ENCODE data around the gene FRS2.

The FRS2 gene

GRCh38 chr12:69470189-69471075 lies at the start of gene FRS2:
Gene FRS2 (plus strand): TSS chr12:69470388. CDS start chr12:69569031, 98,643 bp downstream.
- peak; percentile 44 for TF ChIP-seq CTCF (IDR thresholded peaks at IDR 0.05; ENCODE audit: control extremely low read depth, extremely low read depth, low read depth, missing control alignments)
- ChIA-PET CTCF (interaction anchor here (0.9 to 2.4 kb wide), 11 partner anchors 12 to 169 kb away, joined by 3 to 8 read pairs (median 4); no protein-coding TSS in a partner anchor), POLR2A (interaction anchor here (0.8 kb wide), 1 partner anchor 9 kb away, joined by 3 read pairs; no protein-coding TSS in a partner anchor)
- DNase-seq (ENCODE audit: extremely low spot score), result peak; percentile 94

GRCh38 chr12:69421548-69421947 lies 48.6 kb upstream of the FRS2 start:
- ChIA-PET CTCF (no interaction called here), POLR2A (no interaction called here)
- no peak for DNase-seq (ENCODE audit: extremely low spot score)
- no peak for TF ChIP-seq CTCF (IDR thresholded peaks at IDR 0.05; ENCODE audit: control extremely low read depth, extremely low read depth, low read depth, missing control alignments)

DNA sequence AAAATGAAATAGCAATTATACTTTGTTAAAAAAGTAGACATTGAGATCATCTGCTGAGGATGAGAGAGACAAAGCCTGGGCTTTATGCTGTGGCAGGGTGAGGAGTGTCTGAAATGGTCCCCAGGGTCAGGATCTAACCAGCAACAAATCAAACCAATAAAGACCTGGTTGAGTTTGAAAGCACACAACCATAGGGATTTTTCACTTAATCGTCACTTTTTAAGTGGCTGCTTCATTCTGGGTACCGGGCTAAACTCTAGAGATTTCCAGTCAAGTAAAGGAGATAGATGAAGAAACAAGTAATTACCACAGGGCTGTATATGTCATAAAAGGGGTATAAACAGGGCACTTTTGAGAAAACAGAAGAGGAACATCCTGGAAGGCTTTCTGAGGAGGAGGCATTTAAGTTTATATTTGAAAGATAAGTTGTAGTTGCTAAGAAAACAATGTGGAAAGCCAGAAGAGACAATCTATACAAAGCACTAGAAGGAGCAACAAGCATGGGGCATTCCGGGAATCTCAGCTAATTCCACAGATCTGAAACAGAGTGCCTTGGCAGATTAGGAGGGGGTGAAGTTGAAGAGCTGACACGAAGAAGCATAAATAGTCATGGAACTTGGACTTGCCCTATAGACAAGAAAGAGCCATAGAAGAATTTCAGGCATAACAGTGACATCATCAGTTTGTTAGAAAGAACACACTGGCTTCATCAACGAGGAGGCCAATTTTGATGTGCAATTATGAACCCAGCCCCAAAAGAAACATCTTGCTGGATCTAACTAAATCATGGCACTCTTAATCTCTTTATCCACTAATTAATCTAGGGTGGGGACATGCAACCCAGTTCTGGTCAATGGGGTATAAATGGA lies 46.9 kb upstream of the FRS2 start:
- ChIA-PET CTCF (no interaction called here), POLR2A (no interaction called here)
- no peak for TF ChIP-seq CTCF (IDR thresholded peaks at IDR 0.05; ENCODE audit: control extremely low read depth, extremely low read depth, low read depth, missing control alignments)
- DNase-seq (ENCODE audit: extremely low spot score), result no peak

- no peak for DNase-seq (ENCODE audit: extremely low spot score)
- CTCF ChIA-PET, result no interaction called here
- TF ChIP-seq CTCF (IDR thresholded peaks at IDR 0.05; ENCODE audit: control extremely low read depth, extremely low read depth, low read depth, missing control alignments), result no peak
- POLR2A ChIA-PET, result no interaction called here
Measured at GRCh38 chr12:69425417-69425816, 44.8 kb upstream of the FRS2 start.

- no peak for TF ChIP-seq CTCF (IDR thresholded peaks at IDR 0.05; ENCODE audit: control extremely low read depth, extremely low read depth, low read depth, missing control alignments)
- ChIA-PET POLR2A (no interaction called here), CTCF (interaction anchor here (0.7 to 1.3 kb wide), 6 partner anchors 10 to 132 kb away, joined by 3 to 6 read pairs (median 3); no protein-coding TSS in a partner anchor)
- DNase-seq (ENCODE audit: extremely low spot score), result no peak
Measured at GRCh38 chr12:69428351-69429073, 41.7 kb upstream of the FRS2 start.

Measured in GM10248 (cell line).